Stimulated activated CD8-positive, alpha-beta memory T cell treated with anti-CD3 and anti-CD28 coated beads, Interleukin-12 subunit alpha, Interleukin-12 subunit beta, amount 100 ng/mL, for 4 hours (primary cell): ENCODE data around the gene UPK1B.

Source experiments
- DNase-seq: peaks from one replicate; pipeline ENCODE4 v3.0.0-alpha.2; 2020; ENCODE audit warnings: low read depth

UPK1B gene

GRCh38 chr3:119176778-119177177 lies 3.4 kb downstream of the UPK1B start:
- no peak for DNase-seq

DNA sequence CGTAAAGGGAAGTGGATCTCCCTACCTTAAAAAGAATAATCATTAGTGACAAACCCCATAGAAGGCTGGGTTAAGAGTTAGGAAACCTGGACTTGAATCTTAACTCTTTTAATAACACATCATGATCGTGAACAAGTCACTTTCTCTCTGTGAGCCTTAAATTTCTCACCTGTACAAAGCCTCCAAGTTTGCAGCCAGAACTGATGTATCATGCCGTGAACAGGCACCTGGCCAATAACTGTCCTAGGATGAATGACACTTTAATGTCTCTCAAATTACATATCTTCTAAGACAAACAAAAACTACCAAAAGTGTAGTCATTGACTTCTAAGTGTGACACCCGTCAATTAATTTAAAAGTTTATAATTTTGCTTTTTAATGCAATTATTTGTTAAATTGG lies 3.9 kb downstream of the UPK1B start:
- DNase-seq, result no peak

DNA sequence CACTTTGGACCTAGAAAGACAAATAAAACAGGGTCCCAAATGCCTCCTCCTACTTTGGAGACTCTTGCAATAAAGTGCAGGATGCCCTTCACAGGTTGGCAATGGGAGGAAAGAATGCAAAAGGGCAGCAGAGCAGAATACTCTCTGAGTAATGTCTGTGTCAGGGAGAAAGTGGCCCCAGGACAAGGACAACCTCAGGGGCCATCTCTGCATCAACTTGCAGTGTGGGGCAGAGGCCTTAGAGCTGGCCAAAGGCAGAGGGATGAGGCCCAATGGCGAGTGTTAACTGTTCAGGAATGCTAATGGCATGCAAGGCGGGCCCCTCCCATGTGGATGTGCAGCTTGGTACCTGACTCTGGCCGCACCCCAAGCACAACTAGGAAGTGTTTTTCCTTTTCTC lies 8.4 kb downstream of the UPK1B start:
- no peak for DNase-seq

GRCh38 chr3:119184111-119184510 lies 10.7 kb downstream of the UPK1B start:
- DNase-seq, result no peak

GRCh38 chr3:119184796-119185570 lies 11.6 kb downstream of the UPK1B start:
- DNase-seq, result no peak

- DNase-seq, result no peak
Observed at GRCh38 chr3:119187266-119187665, 13.9 kb downstream of the UPK1B start.

GRCh38 chr3:119191800-119192199 lies 18.4 kb downstream of the UPK1B start:
- no peak for DNase-seq

- no peak for DNase-seq
Observed at GRCh38 chr3:119194237-119195150, 21.1 kb downstream of the UPK1B start.

DNA sequence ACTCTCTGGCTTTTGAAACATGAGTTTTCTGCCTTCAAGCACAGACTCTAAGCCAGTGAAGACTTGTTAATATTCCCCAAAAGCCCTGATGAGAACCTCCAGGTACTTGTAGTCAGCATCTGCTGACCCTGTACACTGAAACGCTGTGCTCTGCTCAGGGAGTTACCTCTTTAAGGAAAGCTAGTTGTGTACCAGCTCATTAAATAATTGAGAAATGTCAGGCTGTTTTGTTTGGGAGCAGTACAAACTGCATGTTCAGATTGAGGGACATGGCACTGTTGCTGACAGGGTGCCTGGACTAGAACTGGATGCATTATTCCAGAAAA lies 21.7 kb downstream of the UPK1B start:
- DNase-seq, result no peak

DNA sequence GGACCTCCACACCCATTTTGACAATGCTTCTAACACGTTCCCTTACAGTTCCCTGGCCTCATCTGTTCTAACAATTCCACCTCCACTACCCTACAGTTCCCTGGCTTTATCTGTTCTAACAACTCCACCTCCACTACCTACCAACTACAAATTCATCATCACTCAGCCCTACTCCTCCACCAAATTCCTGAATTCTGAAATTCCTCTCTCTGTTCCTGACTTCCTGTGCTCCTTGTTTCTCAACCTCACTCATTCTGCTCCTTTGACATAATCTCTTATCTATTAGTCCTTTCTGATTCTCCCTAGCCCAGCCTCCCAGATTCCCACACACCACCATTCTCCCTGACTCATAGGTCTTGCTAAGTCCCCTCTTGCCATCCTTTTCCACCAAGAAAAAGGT lies 22.5 kb downstream of the UPK1B start:
- no peak for DNase-seq

- DNase-seq, result no peak
Observed at GRCh38 chr3:119205209-119205608, 31.8 kb downstream of the UPK1B start.

- DNase-seq, result no peak
Observed at GRCh38 chr3:119205685-119206084, 32.3 kb downstream of the UPK1B start.

DNA sequence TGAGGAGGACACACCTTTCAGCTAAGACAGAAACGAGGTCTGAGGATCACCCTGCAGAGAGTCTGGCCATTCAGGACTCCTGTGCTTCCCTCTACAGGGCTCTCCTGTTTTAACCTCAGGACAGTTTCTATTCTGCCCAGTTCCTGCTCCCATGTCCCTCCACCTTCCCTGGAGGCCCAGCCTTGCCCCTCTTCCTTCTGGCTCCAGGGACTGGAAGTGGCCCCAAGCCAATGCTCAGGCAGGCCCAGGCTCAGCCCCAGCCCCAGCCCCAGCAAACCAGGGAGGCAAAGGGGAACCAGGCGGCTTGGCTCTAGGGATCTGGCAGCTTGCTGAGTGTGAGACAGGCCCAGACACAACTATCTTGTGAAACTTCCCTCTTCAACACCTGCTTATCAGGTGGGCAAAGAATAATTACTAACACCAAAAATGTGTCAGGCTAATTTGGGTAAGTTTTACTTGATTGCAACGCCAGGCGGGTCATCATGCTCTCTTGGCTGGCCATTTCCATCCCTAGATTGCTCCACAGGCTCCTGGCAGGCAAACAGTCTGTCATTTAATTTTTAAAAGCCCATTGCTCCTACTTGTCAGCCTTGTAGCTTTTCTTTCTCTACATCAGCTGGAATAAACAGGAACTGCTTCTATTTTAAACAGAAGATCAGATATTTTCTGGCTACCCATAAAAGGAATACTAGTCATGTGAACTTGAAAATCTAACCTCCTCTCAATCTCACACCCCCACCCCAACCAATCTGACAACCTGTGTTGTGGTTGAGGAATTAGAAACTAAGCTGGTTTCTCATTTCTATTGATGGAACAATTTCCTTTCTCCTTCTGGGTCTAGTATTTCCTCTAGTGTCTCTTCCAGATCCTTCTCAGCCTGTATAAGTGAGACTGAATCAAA lies 33.5 kb downstream of the UPK1B start:
- no peak for DNase-seq

- DNase-seq, result no peak
Observed at GRCh38 chr3:119207512-119207875, 34.1 kb downstream of the UPK1B start.

GRCh38 chr3:119211193-119211592 lies 37.8 kb downstream of the UPK1B start:
- no peak for DNase-seq

DNA sequence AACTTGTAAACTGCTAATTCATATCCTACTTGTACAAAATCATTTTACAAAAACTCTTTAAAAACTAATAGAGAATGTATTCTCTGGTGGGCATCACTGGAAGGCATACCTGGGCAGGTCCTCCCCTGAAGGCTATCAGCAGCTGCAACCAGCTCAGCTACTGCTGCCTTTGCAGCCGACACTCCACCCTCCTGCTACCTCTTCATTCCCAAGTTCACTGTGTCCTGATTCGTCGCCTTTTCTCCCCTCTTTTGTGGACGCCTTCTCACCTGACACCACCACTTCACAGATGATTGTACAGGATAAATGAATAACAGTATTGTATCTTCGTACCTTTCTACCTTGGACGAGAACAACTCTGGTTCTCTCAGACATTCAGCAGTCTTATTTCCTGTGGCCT lies 38.4 kb downstream of the UPK1B start:
- DNase-seq, result no peak

- no peak for DNase-seq
Observed at GRCh38 chr3:119219069-119219468, 45.7 kb downstream of the UPK1B start.

DNA sequence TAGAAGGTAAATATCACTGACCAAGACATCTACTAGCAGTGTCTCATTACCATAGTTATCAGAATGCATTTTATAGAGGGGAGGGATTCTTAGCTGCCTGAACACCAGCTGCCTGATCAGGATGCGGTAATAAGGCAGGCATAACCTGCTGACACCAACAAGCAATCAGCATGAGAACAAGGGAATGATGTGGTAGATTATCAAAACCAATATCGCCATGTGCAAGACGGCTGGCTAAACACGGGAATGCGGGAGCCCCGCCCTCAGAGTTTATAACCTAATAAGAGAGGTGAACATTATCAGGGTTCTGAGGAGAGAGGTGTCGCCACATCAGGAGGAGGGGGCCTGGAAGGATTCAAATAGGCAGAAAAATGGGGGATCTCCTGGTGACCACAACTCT lies 46.8 kb downstream of the UPK1B start:
- no peak for DNase-seq

DNA sequence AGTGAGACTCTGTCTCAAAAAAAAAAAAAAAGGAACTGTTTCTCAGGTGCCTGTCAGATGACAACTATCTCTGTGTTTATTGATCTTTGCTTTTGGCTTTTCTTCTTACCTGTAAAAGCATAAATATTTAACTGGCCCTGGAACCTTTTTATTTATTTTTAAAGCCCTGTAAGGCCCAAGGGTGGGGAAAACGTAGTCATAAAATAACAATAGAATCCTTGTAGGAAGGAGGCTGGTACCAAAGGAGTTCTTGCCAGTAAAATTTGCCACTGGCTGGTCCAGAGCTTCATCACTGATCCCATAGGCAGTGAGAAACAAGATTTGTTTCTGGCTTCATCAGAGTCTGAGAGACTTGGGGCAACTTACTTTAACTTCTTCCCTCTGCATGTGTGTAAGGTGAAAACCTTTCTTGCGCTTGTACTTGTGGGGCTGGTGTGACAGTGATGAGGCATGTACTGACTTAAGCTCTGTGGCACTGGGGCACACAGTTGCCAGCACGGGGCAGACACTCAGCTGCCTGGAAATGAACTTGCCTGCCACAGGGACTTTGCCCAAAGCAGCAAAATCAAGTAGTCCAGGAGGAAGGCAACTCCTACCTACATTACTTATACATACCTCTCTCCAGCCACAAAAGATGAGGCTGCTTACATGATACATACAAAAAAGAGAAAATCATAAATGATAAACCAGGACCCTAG lies 47.7 kb downstream of the UPK1B start:
- DNase-seq, result no peak

GRCh38 chr3:119221779-119222320 lies 48.5 kb downstream of the UPK1B start:
- DNase-seq, result no peak

GRCh38 chr3:119222391-119222790 lies 49.0 kb downstream of the UPK1B start:
- DNase-seq, result no peak

- no peak for DNase-seq
Observed at GRCh38 chr3:119223511-119223910, 50.1 kb downstream of the UPK1B start.
